Kidney glomerular epithelial cell (primary cell): ENCODE data around the gene MAP2.
"Not testable (repeated sequence)": the region's sequence is repeated elsewhere in the genome, so short reads cannot be mapped to it uniquely, and the experiment has no call there.

Source experiments
- DNase-seq: peaks from one replicate; lab custom pipeline; 2025; lab: John Stamatoyannopoulos, UW

Gene MAP2

DNA sequence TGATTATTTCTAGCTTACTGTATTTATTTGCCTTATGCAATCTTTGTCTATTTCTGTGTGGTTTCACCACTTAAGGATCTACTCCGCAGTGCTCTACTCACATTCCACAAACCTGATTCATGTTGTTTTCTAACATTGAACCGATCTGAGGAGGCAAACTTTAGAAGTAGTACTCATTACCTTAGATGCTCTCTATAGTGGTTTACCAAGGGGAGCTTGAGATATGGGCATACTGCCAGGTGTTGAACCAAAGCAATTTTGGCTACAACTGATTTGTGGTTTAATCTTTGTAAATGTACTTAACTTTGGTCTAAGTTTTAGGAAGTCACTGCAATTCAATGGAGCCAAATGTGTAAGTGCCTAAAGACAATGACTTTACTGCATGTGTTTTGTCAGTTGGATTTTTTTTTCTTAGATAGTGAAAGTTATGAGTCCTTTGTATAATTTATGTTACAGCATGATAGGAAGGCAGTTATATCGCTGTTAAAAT lies 50.1 kb downstream of the MAP2 start:
- DNase-seq, result peak; percentile 75

DNA sequence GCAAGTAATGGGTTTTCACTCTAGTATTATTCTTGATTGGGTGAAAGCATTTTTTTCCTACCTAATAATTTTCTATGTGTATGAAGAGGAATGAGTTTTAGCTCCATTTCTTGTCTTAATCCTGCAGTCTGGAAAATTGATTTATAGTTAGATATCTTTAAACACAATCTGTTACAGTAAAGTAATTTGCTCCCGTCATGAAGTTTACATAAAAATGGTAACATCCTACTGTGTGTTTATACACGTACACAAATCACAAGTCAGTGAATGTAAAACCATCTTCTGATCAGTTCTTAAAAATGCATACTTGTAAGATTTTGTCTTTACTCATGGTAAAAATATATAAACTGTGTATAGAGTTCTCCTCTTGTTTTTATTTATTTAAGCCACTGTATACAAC lies 51.1 kb downstream of the MAP2 start:
- no peak for DNase-seq

DNA sequence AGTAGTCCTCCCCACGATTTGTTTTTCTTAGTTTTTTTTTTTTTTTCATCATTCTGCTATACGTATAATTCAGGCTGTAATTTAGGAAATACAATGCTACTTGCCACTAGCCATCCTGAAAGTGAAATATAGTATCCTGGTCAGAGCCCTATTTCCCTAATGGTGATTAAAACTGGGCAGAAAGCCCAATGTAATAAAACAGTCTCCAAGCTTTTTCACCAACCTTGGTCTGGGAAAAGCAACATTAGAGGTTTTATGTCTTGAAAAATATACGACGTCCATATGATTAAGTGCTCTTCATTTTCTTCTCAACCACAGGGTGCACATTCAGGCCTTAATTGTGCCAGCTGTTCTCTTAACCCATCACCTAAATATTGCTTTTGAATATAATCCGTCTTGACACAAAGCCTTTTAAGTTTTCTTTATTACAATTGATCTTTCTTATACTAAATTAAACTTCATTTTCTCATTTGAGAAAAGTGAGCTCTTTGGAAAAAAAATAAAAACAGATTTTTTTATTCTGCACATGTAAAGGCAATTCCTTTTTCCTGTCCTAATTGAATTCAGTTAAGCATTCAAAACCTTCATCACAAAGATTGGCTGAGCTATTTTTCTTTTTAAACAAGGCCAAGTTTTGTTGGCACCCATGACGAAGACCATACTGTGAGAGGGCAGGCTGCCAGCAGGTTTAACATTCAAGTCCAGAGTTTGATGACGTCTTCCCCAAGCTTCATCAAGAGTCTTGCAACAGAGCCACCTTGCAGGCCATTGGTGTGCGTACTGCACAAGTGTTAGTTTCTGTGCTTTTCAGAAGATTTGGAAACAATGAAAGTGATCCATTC lies 52.7 kb downstream of the MAP2 start:
- peak; percentile 12 for DNase-seq

DNA sequence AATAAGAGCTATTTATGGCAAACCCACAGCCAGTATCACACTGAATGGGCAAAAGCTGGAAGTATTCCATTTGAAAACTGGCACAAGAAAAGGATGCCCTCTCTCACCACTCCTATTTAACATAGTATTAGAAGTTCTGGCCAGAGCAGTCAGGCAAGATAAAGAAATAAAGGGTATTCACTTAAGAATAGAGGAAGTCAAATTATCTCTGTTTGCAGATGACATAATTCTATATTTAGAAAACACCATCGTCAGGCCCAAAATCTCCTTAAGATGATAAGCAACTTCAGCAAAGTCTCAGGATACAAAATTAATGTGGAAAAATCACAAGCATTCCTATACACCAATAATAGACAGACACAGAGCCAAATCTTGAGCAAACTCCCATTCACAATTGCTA lies 68.4 kb downstream of the MAP2 start:
- DNase-seq, result not testable (repeated sequence)

DNA sequence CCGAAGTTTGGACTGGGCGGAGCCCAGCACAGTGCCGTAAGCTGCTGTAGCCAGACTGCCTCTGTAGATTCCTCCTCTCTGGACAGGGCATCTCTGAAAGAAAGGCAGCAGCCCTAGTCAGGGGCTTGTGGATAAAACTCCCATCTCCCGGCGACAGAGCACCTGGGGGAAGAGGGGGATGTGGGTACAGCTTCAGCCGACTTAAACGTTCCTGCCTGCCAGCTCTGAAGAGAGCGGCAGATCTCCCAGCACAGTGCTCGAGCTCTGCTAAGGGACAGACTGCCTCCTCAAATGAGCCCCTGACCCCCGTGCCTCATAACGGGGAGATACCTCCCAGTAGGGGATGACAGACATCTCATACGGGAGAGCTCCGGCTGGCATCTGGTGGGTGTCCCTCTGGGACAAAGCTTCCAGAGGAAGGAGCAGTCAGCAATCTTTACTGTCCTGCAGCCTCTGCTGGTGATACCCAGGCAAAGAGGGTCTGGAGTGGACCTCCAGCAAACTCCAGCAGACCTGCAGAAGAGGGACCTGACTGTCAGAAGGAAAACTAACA lies 71.3 kb downstream of the MAP2 start:
- not testable (repeated sequence) for DNase-seq

DNA sequence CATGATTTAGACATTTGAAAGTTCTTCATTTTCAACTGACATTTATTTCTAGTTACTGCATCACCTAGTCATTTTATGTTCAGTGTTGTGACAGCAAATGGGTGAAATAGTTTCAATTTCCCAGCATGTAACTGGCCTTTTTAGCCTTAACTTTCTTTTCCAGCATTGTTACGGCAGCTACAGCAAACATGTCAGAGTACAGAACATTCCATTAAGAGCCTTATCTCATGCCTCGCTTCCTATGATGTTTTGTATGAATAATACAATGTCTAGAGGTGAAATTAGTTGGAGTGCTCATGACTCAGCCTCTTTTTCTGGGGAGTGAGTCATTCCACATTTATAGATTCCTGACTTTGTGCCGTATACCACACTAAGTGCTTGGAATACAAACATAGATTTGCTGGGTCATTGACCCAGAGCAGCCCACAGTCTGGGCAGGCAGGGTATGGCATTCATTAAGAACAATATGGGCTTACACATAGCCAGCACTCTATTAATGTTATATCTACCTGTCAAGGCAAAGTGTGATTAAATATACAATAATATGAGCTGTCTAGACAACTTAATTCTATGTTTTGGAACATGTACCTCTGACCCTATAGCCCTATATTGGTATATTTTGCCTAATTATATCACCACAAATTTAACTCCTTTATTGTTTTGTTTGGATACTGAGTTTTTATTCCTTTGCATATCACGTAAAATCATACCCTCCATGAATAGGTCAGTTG lies 72.2 kb downstream of the MAP2 start:
- DNase-seq, result peak; percentile 98

DNA sequence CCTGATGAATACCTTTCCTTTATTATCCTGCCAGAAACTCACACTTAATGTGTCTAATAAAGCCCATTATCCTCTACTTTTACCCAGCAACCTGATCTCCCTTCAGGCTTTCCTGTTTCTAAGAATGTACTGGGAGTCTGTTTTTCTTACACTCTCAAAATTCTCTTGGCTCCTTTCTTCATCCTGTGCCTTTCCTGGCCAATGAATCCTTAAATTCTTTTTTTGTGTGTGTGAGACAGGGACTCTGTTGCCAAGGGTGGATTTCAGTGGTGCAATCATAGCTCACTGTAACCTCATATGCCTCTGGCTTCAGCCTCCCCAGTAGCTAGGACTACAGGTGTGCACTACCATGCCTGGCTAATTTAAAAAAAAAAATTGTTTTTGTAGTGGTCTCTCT lies 72.7 kb downstream of the MAP2 start:
- peak; percentile 74 for DNase-seq

DNA sequence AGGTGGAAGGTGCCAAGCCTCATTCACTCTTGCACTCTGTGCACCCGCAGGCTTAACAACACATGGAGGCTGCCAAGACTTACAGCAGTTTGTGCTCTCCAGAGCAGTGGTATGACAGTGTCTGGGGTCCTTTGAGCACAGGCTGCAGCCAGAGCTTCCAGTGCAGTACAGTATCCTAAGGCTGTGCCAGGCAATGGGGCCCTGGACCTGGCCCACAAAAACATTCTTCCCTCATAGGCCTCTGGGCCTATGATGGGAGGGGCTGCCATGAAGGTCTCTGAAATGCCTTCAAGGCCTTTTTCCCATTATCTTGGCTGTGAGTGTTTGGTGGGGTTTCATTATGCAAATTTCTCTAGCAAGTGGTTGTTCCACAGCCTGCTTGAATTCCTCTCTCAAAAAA lies 74.8 kb downstream of the MAP2 start:
- no peak for DNase-seq

DNA sequence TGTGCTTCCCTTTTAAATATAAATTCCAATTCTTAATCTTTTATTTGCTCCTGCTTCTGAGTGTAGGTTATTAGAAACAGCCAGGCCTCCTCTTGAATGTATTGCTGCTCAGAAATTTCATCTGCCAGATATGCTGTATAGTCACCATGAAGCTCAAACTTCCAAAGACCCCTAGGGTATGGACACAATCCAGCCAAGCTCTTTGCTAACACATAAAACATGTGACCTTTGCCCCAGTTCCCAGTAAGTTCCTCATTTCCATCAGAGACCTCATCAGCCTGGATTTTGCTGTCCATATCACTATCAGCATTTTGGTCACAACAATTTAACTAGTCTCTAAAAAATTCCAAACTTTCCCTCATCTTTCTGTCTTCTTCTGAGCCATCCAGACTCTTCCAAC lies 75.2 kb downstream of the MAP2 start:
- no peak for DNase-seq

DNA sequence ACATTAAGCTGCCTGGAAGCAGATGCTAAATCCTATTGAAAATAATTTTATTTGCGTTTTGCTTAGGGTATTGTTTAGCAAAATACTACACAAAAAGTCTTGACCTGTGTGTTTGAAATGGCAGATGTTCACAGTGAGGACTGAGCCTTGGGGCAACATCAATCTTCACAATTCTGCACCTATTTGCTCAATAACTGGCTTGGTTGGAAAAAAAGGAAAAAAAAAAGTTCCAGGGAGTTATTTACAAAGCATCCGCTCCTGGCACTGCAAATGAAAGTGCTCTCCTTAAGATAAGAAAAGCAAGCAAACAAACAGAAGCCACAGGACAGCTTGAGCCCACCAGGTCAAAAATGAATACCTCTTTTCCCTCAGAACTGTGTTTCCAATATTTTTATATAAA lies 77.7 kb downstream of the MAP2 start:
- DNase-seq, result no peak

DNA sequence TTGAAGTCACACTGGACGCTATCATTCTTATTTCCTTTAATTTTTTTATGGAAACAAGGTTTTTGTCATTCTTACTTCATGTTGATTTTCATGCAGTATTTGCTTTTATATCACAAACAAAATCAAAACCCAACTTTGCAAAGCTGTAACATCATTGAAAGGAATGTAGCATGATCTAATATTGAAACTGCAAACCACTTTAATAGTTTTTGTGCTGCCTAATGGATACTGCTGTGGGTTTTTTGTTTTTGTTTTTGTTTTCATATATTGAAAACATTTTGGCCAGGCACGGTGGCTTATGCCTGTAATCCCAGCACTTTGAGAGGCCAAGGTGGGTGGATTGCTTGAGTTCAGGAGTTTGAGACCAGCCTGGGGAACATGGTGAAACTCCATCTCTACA lies 81.6 kb downstream of the MAP2 start:
- no peak for DNase-seq

DNA sequence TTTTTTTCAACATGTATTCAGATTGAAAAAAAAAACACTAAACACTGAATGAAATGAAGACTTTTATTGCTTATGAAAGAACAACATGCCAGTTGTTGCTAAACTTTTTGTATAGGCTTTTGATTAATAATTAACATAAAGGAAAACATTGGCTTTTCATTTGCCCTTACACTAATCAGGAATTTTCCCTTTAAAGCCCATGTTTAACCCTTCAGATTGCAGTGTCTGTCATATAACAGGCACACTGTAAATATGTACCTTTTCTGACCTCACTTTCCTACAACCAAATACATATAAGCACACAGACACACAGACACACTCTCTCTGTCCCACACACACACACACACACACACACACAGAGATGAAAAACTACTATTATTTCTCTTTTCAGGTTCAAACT lies 84.4 kb downstream of the MAP2 start:
- DNase-seq, result no peak

DNA sequence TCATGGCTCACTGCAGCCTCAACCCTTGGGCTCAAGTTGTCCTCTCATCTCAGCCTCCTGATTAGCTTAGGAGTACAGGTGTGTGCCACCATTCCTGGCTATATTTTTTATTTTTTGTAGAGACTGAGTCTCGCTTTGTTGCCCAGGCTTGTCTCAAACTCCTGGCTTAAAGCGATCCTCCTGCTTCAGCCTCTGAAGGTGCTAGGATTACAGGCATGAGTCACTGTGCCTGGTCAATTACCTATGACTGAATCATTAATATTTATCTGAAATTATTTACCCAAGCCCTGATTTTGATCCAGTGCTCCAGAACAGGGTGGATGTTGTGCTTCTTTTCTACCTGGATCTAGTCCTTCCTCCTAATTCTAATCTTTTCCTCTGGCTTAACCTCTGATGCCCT lies 87.8 kb downstream of the MAP2 start:
- DNase-seq, result no peak

DNA sequence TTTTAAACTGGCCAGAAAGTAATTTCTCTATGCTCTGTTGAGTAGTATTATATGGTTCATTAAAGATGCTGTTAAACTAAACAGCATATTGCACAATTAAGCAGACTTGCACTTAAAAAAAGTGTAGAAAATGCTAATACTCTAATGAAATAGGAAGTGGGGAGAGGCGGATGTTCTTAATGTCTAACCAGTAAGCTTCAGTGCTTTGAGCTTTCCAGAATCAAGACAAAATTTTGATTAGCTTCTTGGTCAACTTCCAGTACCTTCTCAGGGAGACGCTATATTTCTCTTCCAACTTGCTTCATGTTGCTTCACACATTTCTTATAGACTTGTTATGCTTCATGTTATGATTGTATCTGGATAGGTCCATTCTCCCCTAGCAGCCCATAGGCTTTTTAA lies 89.1 kb downstream of the MAP2 start:
- DNase-seq, result no peak

DNA sequence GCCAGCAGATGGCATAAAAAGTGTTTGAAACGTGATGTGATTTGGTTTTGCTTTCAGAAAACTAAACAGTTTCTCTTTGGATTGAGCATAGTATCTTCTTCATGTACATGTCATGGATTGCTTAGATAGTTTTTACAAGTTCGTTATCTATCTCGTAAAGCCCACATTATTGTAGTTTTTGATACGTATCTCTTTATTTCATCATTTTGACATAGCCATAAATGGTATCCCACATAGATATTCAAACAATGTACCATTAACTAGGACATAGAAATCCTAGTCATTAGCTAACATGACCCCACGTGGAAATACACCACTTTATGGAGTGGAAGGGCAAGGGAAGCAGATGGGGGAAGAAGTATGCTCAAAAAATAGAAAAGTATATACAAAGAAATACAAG lies 93.6 kb downstream of the MAP2 start:
- no peak for DNase-seq

DNA sequence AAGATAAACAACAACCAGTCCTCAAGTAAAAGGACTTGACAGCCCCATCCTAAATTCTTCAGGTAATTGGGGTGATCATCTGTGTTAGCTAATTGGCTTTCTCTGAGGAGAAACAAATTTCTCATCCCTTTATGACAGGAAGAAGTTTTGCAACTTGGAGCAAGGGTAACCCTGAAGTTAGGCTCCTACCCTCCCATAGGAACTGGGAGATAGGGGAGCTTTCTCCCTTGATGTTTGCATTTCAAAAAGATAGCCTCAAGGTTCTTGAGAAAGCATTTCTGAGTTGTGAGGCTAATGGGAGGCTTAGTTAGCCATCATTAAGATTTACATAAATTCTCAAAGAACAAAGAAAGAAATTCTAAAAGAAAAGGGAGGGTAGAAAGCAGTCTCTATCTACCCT lies 95.4 kb downstream of the MAP2 start:
- DNase-seq, result no peak

DNA sequence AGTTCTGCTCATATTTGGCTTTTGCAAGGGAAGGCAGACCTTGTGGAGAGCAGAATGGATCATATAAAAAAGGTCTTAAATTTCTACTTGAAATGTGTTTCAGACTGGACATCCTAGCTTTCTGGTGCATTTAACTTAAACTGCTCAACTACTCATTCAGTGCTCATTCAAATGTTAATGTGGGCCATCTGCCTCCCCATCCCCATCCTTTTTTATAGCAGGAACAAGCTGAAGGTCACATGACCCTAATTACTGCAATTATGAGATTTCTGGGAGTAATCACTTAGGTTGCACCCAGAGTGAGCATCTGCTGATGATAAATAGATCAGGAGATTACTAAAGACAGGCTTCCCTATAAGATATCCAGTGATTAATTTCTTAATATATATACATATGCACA lies 96.1 kb downstream of the MAP2 start:
- DNase-seq, result no peak

DNA sequence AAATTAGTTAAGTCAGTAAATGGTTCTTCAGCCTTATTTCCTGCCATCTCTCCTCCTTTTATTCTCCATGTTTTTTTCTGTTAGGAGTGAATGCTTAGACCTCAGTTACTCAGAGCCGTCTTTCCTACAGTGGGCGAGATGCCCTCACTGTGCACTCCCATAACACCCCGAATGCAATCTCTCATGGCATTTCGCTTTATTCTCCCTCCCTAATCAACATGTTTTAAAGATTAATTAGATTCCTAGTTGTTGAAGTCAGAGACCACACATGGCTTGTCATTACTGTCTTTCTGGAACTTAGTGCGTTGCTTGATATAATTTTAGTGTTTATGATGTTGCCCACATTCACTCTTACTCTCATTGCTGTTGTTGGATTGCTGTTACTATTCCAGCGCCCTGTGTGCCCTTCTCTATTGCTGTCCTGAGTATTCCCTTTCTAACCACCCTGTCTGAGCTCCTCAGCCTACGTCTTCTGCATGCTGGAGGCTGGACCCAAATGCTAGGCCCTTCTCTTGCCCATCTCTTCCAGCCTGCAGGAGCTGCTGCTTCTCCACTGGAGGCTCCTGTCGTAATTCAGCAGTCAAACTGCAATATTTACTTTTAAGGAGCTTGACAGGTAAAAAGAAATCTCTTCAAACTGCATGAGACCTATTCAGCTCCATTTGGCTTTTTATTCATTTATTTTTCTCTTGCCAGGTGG lies 99.3 kb downstream of the MAP2 start:
- no peak for DNase-seq

DNA sequence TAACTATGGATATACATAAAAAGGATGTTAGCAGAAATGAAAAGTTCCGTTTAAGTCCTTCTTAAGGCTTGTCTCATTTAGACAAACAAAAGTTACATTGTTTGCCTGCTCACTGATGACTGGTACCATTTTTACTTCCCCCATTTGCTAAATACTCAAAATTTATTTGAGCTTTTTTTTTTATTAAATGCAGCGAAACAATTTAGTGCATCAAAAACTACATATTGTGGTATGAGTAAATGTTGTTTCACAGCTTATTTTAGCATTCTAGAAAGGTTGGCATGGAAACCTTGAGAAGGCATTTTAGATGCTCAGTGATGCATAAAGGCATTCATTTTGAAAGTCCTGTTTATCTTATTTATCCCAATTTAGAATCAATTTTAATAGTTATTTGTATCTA lies 100.0 kb downstream of the MAP2 start:
- peak; percentile 34 for DNase-seq

DNA sequence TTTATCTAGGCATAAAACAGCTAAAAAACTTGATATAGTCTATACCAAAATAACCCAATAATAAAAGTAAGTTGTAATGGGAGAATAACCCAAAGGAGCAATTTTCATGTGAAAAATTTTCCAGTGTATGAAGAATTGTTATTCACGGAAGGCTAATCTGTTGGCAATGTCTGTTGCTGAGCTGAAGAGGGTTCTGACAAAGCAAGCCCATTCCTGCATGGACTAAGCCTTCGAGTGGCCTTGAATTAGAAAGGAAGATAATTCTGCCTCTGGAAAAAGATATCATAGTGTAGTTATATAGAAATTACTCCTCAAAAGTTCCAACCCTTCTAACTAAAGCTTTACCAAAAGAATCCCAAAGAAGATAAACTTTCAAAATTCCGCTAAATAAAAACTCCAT lies 101.5 kb downstream of the MAP2 start:
- peak; percentile 51 for DNase-seq

DNA sequence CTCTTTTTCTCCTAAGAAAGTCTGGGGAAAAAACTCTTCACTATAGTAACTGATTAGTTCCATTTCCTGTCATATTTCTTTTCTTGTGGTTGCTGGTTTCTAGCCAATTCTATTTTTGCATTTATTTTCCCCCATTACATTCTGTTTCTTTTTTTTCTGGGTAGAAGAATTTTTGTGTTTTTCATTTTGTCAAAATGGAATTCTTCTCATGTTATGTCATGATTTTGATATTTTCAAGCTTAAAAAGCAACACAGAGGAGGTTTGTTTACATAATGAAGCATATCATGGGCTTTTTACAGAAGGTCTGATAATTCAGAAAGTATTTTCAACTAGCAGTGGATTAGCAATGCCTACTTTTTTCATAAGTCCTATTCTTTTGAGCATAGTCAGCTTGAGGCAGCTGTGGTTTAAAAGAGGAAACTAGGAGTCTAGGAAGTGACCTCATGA lies 102.0 kb downstream of the MAP2 start:
- DNase-seq, result peak; percentile 91

DNA sequence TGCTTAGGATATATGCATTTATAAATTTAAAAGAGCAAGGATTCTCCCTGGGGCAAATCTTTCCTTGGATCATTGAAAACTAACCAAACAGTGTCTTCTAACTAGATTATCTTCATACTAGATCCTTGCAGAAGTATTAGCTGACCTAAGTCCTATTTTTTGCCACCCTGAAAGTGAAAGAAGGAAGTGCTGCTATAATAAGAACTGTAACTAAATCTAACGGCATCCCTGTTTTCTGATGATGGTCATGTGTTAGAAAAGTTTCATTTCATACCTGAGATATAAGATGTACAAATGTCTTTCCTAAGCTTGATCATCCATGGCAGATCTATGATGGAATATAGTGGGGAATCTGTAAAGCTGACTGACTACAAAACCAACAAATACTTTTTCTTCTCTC lies 102.7 kb downstream of the MAP2 start:
- peak; percentile 27 for DNase-seq
